Subcutaneous abdominal adipose tissue (tissue), 5 donors: Measurements from ENCODE around the gene ZDHHC14.
A peak's percentile ranks its signal among the peaks of the same experiment; 100 is the strongest.

Experiments used
- H3K27ac ChIP-seq: one replicate; pipeline ENCODE4 v1.7.0; 2013; ENCODE audit warnings: low read depth, mild to moderate bottlenecking, inconsistent platforms, low read length, moderate library complexity
- H3K27me3 ChIP-seq, 5 donors: one replicate each; pipeline ENCODE4 v1.7.0; 2013; ENCODE audit warnings: low read length in 5 of 5, inconsistent platforms in 1 of 5; ENCODE audit not compliant: control insufficient read depth in 5 of 5, insufficient read depth in 4 of 5
- H3K36me3 ChIP-seq, 5 donors: one replicate each; pipeline ENCODE4 v1.7.0; 2013; ENCODE audit warnings: low read length in 5 of 5; ENCODE audit not compliant: control insufficient read depth in 5 of 5, insufficient read depth in 5 of 5
- H3K4me1 ChIP-seq, 5 donors: one replicate each; pipeline ENCODE4 v1.7.0; 2013; ENCODE audit warnings: low read length in 5 of 5, mild to moderate bottlenecking in 3 of 5, moderate library complexity in 1 of 5; ENCODE audit not compliant: control insufficient read depth in 5 of 5, insufficient read depth in 5 of 5
- H3K4me3 ChIP-seq, 5 donors: one replicate each; pipeline ENCODE4 v1.7.0; 2013; ENCODE audit warnings: low read length in 5 of 5, low read depth in 1 of 5
- H3K9ac ChIP-seq, 5 donors: one replicate each; pipeline ENCODE4 v1.7.0; 2013; ENCODE audit warnings: low read length in 5 of 5, mild to moderate bottlenecking in 4 of 5, moderate library complexity in 3 of 5
- H3K9me3 ChIP-seq, 5 donors: one replicate each; pipeline ENCODE4 v1.7.0; 2013; ENCODE audit warnings: low read length in 5 of 5; ENCODE audit not compliant: control insufficient read depth in 5 of 5
- donor health status: healthy.
- donor health status: healthy.
- donor health status: healthy.
- donor health status: healthy.
- donor health status: healthy.

The ZDHHC14 gene

DNA sequence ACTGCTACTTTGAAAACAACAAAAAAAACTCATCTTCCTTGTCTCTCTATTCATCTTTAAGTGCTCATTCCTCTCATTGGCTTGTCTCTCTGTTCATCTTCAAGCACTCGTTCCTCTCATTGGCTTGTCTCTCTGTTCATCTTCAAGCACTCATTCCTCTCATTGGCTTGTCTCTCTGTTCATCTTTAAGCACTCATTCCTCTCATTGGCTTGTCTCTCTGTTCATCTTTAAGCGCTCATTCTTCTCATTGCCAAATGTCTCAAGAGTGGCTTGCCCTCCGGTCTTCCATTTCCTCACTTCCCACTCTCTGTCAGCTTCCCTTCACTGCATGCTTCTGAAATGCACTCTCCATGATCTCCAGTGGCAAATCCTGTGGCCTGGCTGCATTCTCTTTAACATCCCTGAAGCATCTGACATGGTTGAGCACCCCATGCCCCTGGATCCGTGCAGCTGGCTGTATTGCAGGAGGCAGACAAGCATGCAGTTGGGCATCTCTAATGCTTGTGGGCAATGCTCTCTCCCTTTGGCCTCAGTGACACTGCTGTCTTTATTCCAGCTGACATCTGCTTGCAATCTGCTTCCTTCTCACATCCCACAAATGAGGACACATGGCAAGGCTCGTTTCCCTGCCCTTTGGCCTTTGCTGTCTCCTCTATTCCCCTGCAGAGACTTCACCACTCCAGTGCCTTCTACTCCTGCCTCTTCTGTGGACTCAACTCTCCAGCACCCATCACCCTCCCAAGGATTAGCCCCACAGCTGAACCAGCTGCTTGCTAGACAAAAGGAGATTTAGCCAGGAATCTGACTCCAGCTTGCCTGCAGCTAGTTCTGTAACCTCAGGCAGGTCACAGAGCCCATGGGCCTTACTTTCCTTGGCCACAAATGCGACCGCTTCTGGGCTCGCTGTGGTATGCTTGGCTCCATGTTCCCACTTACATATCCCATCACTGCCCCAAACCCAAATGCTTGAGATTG, 298.9 kb downstream of the ZDHHC14 start:
- Histone ChIP-seq H3K36me3 (no peaks in the 10 kb centered on the region), H3K9me3 (no peaks in the 10 kb centered on the region), H3K4me3 (no peak overlapping the region), H3K9ac (no peak overlapping the region), H3K4me1 (peaks cover 3 to 5% (median 4%) of the 10 kb centered on the region in 5 donors), H3K27ac (no peak overlapping the region), H3K27me3 (no peaks in the 10 kb centered on the region)

DNA sequence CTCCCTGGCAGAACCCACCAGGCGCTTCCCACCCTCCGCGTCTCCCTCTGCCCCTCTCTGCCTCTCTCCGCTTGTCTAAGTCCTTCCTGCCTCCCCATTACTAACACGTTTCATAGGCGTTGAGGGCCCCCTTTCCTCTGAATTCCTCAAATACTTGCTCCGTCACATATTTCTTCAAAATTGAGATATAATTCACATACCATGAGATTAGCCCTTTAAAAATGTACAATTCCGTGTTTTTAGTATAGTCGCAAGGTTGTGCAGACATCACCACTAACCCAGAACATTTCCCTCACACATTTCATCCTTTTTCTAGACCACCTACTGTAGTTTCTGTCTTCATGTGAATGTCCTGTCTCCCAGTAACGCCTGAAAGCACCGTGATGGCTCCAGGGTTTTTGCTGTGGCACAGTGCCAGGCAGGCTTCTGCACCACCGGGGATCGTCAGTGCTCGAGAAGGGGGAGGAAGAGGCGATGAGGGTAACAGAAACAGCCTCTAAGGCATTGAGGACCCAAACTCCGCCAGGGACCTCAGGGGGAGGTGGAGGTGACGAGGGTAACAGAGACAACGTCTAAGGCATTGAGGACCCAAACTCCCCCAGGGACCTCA, 300.2 kb downstream of the ZDHHC14 start:
- Histone ChIP-seq H3K27ac (no peak overlapping the region), H3K36me3 (no peaks in the 10 kb centered on the region), H3K4me1 (peaks cover 3 to 5% (median 4%) of the 10 kb centered on the region in 5 donors), H3K9me3 (no peaks in the 10 kb centered on the region), H3K4me3 (no peak overlapping the region), H3K9ac (no peak overlapping the region), H3K27me3 (no peaks in the 10 kb centered on the region)

DNA sequence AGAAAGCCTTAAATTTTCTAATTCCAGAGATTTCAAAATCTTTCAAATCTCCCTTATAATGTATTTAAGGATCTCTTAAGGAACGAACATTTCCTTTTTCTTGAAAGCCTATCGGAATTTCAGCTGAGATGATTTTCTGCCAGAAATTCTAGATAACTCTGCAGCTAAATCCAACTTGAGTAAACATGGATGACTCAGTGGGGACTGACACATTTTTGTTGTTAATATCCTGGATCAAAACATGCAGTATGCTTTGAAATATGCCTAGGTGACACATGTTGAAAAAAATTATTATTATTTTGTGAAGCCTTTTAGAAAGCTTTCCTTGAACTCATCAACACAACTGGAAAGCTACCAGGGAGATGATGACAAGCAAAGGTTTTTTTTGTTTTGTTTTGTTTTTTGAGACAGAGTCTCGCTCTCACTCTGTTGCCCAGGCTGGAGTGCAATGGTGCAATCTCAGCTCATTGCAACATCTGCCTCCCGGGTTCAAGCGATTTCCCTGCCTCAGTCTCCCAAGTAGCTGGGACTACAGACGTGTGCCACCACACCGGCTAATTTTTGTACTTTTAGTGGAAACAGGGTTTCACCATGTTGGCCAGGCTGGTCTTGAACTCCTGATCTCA, 302.0 kb downstream of the ZDHHC14 start:
- Histone ChIP-seq H3K4me3 (no peak overlapping the region), H3K4me1 (peaks cover 4 to 5% (median 4%) of the 10 kb centered on the region in 5 donors), H3K9me3 (no peaks in the 10 kb centered on the region), H3K9ac (no peak overlapping the region), H3K27ac (peak overlapping the region; percentile 21), H3K27me3 (no peaks in the 10 kb centered on the region), H3K36me3 (no peaks in the 10 kb centered on the region)

DNA sequence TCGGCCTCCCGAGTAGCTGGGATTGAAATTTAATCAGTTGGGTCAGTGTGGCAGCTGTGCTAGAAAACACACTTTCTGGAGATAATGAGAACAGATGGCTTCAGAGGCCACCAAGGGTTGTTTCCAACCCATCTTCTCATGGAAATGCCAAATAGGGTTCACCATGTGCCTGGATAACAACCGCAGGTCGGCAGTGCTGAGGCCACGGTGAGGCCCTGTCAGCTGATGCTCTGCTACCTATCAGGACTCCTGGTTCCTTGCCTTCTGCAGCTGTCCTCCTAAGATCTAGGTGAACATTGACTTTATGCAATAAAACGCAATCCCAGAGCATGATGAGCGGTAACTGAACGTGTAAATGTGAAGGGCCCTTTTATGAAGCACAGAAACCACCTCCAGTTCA, 302.7 kb downstream of the ZDHHC14 start:
- peaks cover 4 to 12% (median 8%) of the 10 kb centered on the region in 5 donors for H3K4me1 ChIP-seq
- H3K27me3 ChIP-seq = no peaks in the 10 kb centered on the region
- H3K9ac ChIP-seq = no peak overlapping the region
- H3K36me3 ChIP-seq = no peaks in the 10 kb centered on the region
- H3K9me3 ChIP-seq = no peaks in the 10 kb centered on the region
- no peak overlapping the region for H3K27ac ChIP-seq
- H3K4me3 ChIP-seq = no peak overlapping the region

DNA sequence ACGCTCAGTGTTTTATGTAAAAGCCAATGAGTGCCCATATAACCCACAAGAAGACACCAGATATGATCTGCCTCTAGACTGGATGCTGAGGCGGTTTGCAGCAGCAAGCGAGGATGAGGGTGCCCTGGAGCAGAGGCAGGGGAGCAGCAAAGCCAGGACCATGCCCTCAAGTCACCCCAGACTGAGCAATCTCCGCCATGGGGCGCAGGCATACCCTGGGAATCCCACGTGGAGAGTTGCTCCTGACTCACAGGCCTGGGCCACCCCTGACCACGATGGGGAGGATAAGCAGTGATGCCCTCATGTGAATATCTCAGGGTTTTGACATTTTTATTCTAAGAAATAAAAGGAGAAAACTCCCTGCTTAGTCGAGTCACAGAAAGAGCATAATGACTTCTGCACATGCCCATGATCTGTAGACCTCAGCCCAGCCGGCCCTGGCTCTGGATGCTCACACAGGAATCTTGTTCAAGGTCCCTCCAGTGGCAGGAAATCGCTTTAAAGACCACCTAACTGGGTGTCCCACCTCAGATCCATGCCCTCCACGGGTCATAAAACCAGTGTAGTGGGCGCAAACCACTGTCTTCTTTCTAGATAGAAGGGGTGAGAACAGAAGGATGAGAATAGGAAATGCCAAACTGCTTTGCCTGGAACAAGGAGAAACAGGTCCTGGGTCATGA, 303.8 kb downstream of the ZDHHC14 start:
- Histone ChIP-seq H3K27ac (no peak overlapping the region), H3K9me3 (no peaks in the 10 kb centered on the region), H3K9ac (no peak overlapping the region), H3K4me3 (no peak overlapping the region), H3K36me3 (no peaks in the 10 kb centered on the region), H3K27me3 (no peaks in the 10 kb centered on the region), H3K4me1 (peaks cover 8 to 20% (median 16%) of the 10 kb centered on the region in 5 donors)

DNA sequence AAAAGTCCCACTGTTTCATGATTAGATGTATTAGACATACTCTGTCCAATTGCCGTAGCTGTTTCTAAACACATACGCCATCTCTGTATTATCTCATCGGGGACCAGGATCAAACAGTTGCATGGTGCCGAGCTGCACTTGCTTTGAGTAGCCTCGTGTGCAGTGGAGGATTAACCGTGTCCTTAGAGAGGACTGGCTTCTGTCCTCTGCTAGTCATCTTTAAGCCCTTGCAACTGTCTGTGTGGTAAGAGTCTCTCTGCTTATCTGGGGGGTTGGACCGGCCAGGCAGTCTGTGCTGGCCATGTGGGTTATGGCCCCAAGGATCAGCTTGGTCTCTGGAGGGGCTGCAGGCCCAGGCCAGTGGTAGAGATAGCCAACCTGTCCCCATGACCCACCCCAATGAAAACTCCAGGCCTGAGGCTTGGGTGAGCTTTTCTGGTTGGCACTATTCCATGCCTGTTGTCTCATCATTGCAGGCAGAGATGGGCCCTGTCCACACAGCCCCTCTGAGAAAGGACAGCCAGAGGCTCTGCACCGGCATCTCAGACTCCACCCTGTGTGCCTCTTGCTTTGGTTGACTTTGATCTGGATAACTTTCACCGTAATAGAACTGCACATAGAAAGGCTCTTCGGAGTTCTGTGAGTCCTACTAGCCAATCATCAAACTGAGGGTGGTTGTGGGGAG, 304.7 kb downstream of the ZDHHC14 start:
- Histone ChIP-seq H3K4me1 (peaks cover 4 to 20% (median 12%) of the 10 kb centered on the region in 5 donors), H3K27ac (no peak overlapping the region), H3K9ac (no peak overlapping the region), H3K27me3 (no peaks in the 10 kb centered on the region), H3K9me3 (no peaks in the 10 kb centered on the region), H3K4me3 (no peak overlapping the region), H3K36me3 (no peaks in the 10 kb centered on the region)

DNA sequence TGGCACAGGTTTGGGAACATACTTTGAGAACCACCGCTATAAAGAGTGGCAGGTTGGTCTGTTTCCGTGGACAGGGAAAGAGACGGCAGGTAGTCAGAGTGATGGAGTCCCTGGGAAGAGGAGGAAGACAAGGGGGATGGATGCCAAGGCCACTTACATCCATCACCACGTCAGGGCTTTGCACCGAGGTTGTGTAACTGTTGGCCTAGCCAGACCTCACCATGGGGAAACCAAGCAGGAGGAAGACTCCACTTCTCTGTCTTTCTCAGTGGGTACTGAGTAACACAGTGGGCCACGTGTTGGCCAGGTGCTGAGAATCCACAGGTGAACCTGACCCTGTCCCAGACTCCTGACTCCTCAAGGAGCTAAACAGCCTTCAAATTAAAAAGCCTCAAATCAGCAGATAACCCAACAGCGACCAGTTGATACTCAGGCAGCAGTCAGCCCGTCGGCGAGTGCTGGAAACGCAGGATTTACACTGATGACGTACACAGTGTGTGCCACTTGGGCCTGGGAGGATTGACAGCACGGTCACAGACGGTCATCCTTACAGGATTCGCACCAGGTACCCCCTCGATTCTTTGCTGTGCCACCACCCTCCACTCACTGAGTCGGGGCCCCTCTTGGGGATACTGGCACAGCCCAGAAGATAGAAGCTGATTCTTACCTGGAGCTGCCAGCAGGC, 307.4 kb downstream of the ZDHHC14 start:
- Histone ChIP-seq H3K9ac (peak overlapping the region in 1 of 5 donors; percentile 4), H3K27ac (no peak overlapping the region), H3K27me3 (no peaks in the 10 kb centered on the region), H3K36me3 (no peaks in the 10 kb centered on the region), H3K4me3 (peak overlapping the region in 1 of 5 donors; percentile 17), H3K9me3 (no peaks in the 10 kb centered on the region), H3K4me1 (peaks cover 4 to 24% (median 12%) of the 10 kb centered on the region in 5 donors)

DNA sequence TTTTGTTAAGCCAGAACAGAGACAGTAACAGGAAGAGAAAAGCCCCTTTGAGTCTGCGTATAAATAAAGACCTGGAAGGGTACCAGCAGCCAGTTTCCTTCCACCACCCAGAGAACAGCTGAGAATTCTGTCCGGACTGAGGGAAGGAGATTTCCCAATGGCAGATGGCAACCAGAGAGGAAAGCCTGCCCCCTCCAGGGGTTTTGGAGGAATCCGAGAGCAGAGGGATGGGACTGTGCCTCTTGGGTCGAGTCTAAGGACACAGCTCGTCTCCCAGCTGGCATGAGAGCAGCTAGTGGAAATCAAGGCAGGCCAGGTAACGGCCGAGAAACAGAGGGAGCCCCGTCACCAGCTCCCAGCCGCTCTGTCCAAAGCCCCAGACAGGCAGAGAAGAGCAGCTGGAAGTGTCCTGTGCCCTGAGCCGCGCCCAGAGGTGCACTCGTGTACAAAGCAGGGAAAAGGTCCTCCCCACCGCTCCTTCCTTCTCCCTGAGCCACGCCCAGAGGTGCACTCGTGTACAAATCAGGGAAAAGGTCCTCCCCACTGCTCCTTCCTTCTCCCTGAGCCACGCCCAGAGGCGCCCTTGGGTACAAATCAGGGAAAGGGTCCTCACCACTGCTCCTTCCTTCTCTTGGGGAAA, 308.1 kb downstream of the ZDHHC14 start:
- peak overlapping the region in 2 of 5 donors; percentile 17 to 23 for H3K4me3 ChIP-seq
- no peaks in the 10 kb centered on the region for H3K27me3 ChIP-seq
- peak overlapping the region in 1 of 5 donors; percentile 4 for H3K9ac ChIP-seq
- no peaks in the 10 kb centered on the region for H3K36me3 ChIP-seq
- H3K4me1 ChIP-seq = peaks cover 4 to 30% (median 12%) of the 10 kb centered on the region in 5 donors
- H3K27ac ChIP-seq = no peak overlapping the region
- no peaks in the 10 kb centered on the region for H3K9me3 ChIP-seq
